IPS-11a (cell line): Measurements from ENCODE around the gene GRIK2.
"Not testable (repeated sequence)": the region's sequence is repeated elsewhere in the genome, so short reads cannot be mapped to it uniquely, and the experiment has no call there.

ENCODE experiments used
- H3K4me3 ChIP-seq: one replicate; pipeline ENCODE4 v1.5.1; 2013; ENCODE audit warnings: low read depth, low read length, control low read depth

Gene GRIK2

GRCh38 chr6:101980924-101981323, 587.4 kb downstream of the GRIK2 start:
- no peak overlapping the region for H3K4me3 ChIP-seq

- no peak overlapping the region for H3K4me3 ChIP-seq
These were observed 593.0 kb downstream of the GRIK2 start for GRCh38 chr6:101986476-101986875.

GRCh38 chr6:101992286-101992685, 598.8 kb downstream of the GRIK2 start:
- no peak overlapping the region for H3K4me3 ChIP-seq

- no peak overlapping the region for H3K4me3 ChIP-seq
These were observed 601.0 kb downstream of the GRIK2 start for GRCh38 chr6:101994521-101994920.

GRCh38 chr6:102015431-102015830, 621.9 kb downstream of the GRIK2 start:
- no peak overlapping the region for H3K4me3 ChIP-seq

- no peak overlapping the region for H3K4me3 ChIP-seq
These were observed 628.8 kb downstream of the GRIK2 start for GRCh38 chr6:102022281-102022680.

GRCh38 chr6:102022803-102023202, 629.3 kb downstream of the GRIK2 start:
- no peak overlapping the region for H3K4me3 ChIP-seq

- H3K4me3 ChIP-seq, result no peak overlapping the region
These were observed 630.6 kb downstream of the GRIK2 start for GRCh38 chr6:102023977-102024657.

GRCh38 chr6:102026649-102027048, 633.1 kb downstream of the GRIK2 start:
- H3K4me3 ChIP-seq, result no peak overlapping the region

- H3K4me3 ChIP-seq, result no peak overlapping the region
These were observed 634.7 kb downstream of the GRIK2 start for GRCh38 chr6:102028176-102028575.

- no peak overlapping the region for H3K4me3 ChIP-seq
These were observed 645.5 kb downstream of the GRIK2 start for GRCh38 chr6:102038964-102039363.

- H3K4me3 ChIP-seq, result no peak overlapping the region
These were observed 645.9 kb downstream of the GRIK2 start for GRCh38 chr6:102039441-102039840.

- H3K4me3 ChIP-seq, result no peak overlapping the region
These were observed 657.5 kb downstream of the GRIK2 start for GRCh38 chr6:102051001-102051400.

- H3K4me3 ChIP-seq, result no peak overlapping the region
These were observed 658.2 kb downstream of the GRIK2 start for GRCh38 chr6:102051720-102052119.

GRCh38 chr6:102064142-102064541, 670.6 kb downstream of the GRIK2 start:
- no peak overlapping the region for H3K4me3 ChIP-seq

- no peak overlapping the region for H3K4me3 ChIP-seq
These were observed 672.8 kb downstream of the GRIK2 start for GRCh38 chr6:102066301-102066700.

- H3K4me3 ChIP-seq, result no peak overlapping the region
These were observed 674.9 kb downstream of the GRIK2 start for GRCh38 chr6:102068349-102068929.

GRCh38 chr6:102075539-102075938, 682.0 kb downstream of the GRIK2 start:
- H3K4me3 ChIP-seq, result no peak overlapping the region

- no peak overlapping the region for H3K4me3 ChIP-seq
These were observed 691.7 kb downstream of the GRIK2 start for GRCh38 chr6:102085257-102085656.

GRCh38 chr6:102088160-102088559, 694.7 kb downstream of the GRIK2 start:
- not testable (repeated sequence) for H3K4me3 ChIP-seq

- H3K4me3 ChIP-seq, result no peak overlapping the region
These were observed 720.9 kb downstream of the GRIK2 start for GRCh38 chr6:102114402-102114801.

- H3K4me3 ChIP-seq, result no peak overlapping the region
These were observed 722.4 kb downstream of the GRIK2 start for GRCh38 chr6:102115911-102116310.

GRCh38 chr6:102118034-102118433, 724.5 kb downstream of the GRIK2 start:
- no peak overlapping the region for H3K4me3 ChIP-seq
